GM18870 (cell line): ENCODE results near the gene PRRG4.
A peak's percentile ranks its signal among the peaks of the same experiment; 100 is the strongest.
"Not testable (repeated sequence)": the region's sequence is repeated elsewhere in the genome, so short reads cannot be mapped to it uniquely, and the experiment has no call there.

Experiments
- ATAC-seq: cut with Tn5 transposase; IDR thresholded peaks from one replicate; pipeline ENCODE4 v1.9.1; 2021; ENCODE audit warnings: moderate library complexity; ENCODE audit not compliant: unreplicated experiment

The PRRG4 gene

DNA sequence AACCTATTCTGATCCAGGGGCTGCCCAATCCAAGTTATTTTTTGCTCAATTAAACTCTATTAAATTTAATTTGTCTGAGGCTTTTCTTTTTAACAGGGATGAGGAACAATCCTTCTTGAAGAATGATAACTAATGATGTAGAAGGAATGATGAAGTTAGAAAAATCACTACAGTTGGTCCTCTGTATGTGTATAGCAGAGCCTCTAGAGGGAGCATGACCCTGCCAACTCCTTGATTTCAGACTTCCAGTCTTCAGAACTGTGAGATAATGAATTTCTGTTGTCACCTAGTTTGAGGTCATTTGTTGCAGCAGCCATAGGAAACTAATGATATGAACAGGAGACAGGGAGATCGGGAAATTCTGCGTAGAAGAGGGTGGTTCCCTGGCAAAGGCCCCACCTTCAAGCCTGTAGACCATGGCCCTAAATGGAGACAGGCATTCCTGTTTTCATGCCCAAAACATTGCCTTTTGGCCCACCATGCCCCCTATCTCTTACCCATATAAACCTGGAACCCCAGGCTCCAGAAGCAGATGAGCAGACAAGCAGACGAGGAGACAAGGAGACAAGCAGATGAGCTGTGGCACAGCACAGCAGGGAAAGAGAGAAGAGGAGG lies 55.1 kb downstream of the PRRG4 start:
- ATAC-seq = no peak

DNA sequence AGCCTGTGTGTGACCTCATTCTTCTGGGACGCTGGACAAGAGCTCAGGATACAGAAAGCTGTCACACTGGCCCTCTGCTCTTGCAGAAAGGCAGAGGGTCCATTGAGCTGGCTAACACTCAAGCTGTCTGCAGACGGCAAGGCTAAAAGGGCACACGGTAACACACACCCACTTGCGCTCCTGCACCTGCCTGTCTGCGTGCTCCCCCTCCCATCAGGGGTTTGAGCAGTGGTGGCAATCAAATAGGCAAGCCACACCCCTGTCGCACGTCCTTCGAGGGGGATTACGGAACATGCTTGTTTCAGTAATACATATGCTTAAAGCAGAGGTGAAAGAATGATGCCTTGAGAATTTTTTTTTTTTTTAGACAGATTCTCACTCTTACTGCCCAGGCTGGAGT lies 55.8 kb downstream of the PRRG4 start:
- ATAC-seq = no peak

- no peak for ATAC-seq
Observed at GRCh38 chr11:32886180-32886579, 56.5 kb downstream of the PRRG4 start.

- ATAC-seq = not testable (repeated sequence)
Observed at GRCh38 chr11:32887707-32888383, 58.1 kb downstream of the PRRG4 start.

DNA sequence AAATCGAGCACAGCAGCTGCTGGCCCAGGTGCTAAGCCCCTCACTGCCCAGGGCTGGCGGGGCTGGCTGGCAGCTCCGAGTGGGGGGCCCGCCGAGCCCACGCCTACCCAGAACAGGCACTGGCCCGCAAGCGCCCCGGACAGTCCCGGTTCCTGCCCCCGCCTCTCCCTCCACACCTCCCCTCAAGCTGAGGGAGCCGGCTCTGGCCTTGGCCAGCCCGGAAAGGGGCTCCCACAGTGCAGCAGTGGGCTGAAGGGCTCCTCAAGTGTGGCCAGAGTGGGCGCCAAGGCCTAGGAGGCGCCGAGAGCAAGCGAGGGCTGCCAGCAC lies 58.6 kb downstream of the PRRG4 start:
- ATAC-seq = not testable (repeated sequence)

DNA sequence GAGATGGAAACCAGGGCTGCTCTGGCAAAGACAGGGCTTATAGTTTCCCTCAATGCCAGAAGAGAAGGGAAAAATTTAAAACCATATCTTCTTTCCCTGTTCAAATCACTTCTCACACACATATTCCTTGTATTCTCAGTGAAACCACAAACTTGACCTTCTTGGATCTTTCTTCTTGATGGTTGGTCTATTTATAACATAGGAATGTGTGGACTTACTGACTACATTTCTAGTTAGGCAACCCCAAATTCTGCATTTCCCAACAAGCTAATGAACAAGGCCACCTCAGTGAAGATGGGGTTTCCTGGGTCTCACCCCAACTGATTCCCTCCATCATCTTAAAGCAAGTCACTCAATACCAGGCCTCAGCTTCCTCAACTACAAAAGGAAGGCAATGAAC lies 59.1 kb downstream of the PRRG4 start:
- ATAC-seq = no peak

DNA sequence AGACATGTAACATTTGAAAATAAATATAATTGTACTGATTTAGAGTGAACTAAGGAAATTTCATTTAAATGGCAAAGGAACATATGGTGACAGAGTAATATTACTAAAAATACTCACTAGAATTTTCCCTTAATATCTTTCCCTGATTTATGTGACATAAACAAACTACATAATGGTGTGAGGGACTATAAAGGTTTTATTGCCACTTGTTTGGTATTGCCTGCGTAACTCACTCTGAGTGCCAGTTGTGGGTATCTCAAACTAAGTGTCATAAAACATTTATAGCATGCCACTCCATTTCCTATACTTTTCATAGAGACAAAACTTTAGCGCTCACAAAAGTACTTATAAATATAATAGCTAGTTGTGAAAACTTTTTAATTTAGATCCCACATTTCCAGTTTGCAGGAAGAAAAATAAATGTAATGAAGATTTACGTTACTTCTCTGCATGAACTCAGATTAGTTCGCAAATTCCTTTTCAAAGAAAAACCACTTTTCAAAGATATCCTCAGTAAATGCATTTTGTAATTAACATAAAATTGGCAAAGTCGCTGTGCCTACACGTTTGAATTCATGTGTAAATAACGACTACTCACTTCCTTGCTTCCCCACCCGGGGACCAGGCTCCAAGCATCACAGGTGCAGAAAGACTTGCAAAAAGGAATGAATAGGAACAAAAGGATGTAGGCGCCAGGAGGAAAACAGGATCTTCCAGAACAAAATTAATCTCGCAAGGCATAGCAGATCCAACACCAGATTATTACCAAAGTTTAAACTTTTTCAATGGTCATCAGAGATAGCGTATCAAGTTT lies 61.3 kb downstream of the PRRG4 start:
- no peak for ATAC-seq

- no peak for ATAC-seq
Observed at GRCh38 chr11:32891657-32892354, 62.1 kb downstream of the PRRG4 start.

DNA sequence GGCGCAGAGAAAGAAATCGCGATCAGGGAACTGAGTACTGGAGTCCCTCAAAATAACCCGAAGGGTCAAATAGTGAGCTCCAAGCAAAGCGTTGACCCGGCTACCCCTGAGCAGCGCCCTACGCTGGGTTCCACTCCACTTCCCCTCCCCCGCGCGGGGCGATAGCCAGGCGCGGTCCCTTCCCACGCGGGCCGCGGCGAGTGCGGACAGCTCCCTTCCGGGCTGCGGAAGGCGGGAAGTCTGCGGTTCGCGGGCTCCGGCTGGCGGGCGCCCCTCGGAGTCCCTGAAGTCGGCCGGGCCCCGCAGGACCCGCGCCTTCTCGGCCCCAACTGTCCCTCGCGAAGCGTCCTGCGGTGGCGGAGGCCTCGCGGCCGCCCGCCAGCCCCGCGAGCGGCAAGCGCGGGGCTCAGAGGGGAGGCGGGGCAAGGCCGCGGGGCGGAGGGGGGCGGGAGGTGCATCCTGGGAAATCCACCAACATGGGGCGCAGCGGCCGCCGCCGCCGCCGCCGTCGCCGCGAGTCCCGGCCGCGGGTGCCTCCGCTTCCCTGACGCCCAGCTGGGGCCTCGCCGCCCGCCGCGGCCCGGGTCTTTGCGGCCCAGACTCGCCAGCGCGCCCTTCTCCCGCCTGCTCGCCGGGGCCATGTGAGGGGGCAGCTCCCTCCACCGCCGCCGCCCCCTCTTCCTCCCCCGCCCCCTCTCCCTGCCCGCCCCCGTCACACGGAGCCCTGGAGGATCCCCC lies 62.8 kb downstream of the PRRG4 start, which contains the start of gene QSER1:
QSER1 (plus strand) TSS at position 457 of the 738 bp plus-strand sequence. CDS start 315 bp downstream, outside the sequence.
- peak; percentile 39 for ATAC-seq

GRCh38 chr11:32893093-32893342 lies 63.3 kb downstream of the PRRG4 start:
- ATAC-seq = no peak

- ATAC-seq = no peak
Observed at GRCh38 chr11:32893343-32894148, 63.8 kb downstream of the PRRG4 start.

DNA sequence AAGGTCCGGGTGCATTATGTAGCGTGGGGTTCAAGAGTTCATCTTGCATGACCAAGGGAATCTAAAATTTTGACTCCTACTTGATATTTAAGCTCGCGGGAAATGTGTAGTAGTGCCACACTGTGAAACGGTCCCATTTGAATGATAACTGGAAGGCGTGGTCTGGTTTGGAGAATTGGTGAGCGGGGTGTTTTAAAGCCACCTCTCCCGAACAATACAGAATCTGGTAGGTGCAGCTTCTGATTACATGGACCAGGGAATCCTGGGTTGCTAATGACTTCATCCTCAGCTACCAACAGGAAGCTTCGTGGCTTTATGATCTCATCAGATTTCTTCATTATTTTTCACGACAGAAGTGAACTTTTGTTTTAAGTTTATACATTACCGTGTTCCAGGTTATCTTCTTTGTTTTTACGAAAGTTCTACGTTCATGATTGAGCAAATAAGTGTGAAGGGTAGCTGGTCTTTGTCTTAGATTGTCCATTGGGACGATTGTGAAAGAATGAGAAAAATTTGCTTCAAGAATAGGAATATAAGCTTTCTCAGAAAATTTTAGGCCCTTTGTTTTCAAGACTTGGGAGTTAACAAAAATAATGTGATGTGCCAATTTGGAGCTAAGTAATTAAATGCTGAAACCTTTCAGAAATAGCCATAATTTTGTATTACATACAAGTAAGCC lies 64.6 kb downstream of the PRRG4 start:
- ATAC-seq = peak; percentile 18

- ATAC-seq = no peak
Observed at GRCh38 chr11:32894921-32895320, 65.2 kb downstream of the PRRG4 start.

DNA sequence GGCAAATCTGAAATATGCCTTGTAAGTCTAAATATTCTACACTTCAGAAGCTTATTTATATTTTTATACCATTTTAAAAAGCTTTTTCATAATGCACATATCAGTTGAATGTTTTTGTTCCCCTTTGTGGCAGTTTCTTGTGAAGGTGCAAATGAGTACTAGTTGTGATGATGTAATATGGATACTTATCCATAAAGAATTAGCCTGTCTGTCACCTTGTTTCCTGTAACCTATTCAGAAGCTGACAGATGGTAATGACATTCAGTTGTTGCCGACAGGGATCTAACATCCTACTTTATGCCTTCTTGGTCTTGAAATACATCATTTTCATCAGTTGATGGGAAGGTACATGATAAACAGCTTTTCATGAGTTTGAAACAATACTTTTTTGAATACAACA lies 65.7 kb downstream of the PRRG4 start:
- no peak for ATAC-seq

DNA sequence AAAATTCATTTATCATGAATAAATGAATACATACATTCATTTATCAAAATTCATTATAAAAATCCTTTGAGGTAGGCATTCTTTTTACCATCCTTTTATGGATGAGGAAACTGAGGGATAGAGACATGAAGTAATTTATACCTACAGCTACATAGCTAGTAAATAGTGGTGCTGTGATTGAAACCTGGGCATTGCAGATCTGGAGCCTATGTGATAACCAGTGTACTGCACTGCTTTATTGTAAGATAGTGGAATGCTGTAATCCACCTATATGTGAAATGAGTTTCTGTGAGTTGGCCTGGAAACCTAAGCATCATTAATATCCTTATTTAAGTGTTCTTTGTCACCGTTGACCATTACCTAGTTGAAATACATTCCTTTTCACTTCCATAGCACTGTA lies 67.4 kb downstream of the PRRG4 start:
- ATAC-seq = no peak

- ATAC-seq = peak; percentile 70
Observed at GRCh38 chr11:32899438-32899837, 69.7 kb downstream of the PRRG4 start.

DNA sequence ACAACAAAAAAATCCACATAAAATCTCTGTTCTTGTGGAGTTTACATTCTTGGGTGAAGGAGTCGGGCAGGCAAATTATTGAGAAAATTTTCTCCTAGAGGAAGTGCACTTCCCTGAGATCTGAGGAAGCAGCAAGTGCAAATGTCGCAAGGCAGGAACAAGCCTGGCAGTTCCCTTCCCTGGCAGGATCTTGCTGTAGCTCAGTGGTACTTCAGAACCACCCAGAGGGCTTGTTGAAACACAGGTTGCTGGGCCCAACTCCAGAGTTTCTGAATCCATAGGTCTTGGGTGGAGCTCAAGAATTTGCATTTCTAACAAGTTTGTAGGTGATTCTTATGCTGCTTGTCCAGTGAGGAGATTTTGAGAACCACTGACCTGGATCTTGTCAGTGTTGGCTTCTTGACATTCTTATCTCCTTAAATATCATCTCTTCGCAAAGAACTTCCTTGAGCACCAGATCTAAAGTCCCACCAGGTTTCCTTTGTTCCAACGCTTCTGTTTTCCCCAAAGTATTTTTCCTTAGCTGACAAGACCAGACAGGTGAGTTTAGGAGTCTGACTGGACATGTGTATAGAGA lies 72.5 kb downstream of the PRRG4 start:
- no peak for ATAC-seq

DNA sequence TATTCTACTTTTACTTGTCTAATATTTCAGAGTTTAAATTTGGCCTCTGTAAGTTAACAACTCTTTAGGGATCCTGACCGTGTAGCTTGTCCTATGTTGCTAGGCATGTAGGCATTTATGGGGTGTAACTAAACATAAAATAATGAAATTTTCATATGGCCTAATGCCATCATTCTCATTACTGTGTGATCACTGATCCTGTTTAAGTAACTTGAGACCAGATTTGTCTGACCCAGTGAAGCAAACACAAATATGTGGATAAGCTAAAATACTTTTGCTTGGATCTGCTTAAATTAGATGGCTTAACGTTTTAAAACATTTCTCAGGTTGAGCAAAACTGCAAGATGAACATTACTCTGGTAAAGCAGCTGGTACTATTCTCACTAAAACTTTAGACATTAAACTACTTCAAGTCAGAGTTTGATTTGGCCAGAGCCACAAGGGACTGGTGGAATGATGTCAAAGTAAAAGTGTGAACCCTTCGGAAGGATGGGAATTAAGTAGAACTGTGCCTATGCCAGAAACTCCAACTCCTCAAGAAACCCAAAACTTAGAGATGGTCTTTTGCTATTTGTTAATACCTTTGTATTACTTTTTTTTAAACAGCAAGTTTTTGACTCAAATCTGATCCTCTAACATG lies 75.4 kb downstream of the PRRG4 start:
- no peak for ATAC-seq
